Heart right ventricle (tissue), 16 donors: Measurements from ENCODE around the gene LNPK. TPM values are rescaled to one million over a fixed set of nuclear protein-coding genes. Genes with fewer than 3 reads are reported as not detected.
"Not testable (repeated sequence)": the region's sequence is repeated elsewhere in the genome, so short reads cannot be mapped to it uniquely, and the experiment has no call there.

Source experiments
- ATAC-seq, 8 donors: fragments of 200-7000 bp; cut with Tn5 transposase; one replicate each; pipeline ENCODE4 v1.9.1; 2020; ENCODE audit warnings: mild to moderate bottlenecking in 8 of 8, moderate library complexity in 8 of 8, moderate number of reproducible peaks in 1 of 8
- DNase-seq, 2 donors: peaks; one replicate each; pipeline ENCODE4 v3.0.0-alpha.2; 2020
- H3K27ac ChIP-seq, 10 donors: fragments of 200-600 bp; sonication (generic) in 2 of 10; one replicate each; pipeline versions ENCODE4 v1.5.0 to v1.8.0; 2020 to 2022; ENCODE audit warnings: mild to moderate bottlenecking in 3 of 10
- H3K27me3 ChIP-seq, 7 donors: fragments of 200-600 bp; one replicate each; pipeline ENCODE4 v1.8.0; 2021 to 2022; ENCODE audit warnings: mild to moderate bottlenecking in 2 of 7
- H3K36me3 ChIP-seq, 9 donors: fragments of 200-600 bp; sonication (generic) in 1 of 9; one replicate each; pipeline versions ENCODE4 v1.5.0 to v1.8.0; 2020 to 2022; ENCODE audit warnings: mild to moderate bottlenecking in 2 of 9
- H3K4me1 ChIP-seq, 9 donors: fragments of 200-600 bp; sonication (generic) in 1 of 9; one replicate each; pipeline versions ENCODE4 v1.5.0 to v1.8.0; 2020 to 2022; ENCODE audit warnings: mild to moderate bottlenecking in 4 of 9
- H3K4me3 ChIP-seq, 10 donors: fragments of 200-600 bp; sonication (generic) in 2 of 10; one replicate each; pipeline versions ENCODE4 v1.5.0 to v1.8.0; 2020 to 2022; ENCODE audit warnings: mild to moderate bottlenecking in 7 of 10, moderate library complexity in 2 of 10
- H3K9me3 ChIP-seq, 11 donors: fragments of 200-600 bp in 10 of 11; sonication (generic) in 2 of 11; one replicate each; pipeline versions ENCODE4 v1.5.0 to v1.8.0; 2013 to 2022; ENCODE audit warnings: mild to moderate bottlenecking in 2 of 11, control low read depth in 1 of 11, moderate library complexity in 1 of 11
- WGBS, 2 donors: extraction: QIAGEN DNeasy Blood & Tissue Kit; methylation state at CpG; one replicate each; pipeline ENCODE4 v1.1.7; 2013; ENCODE audit warnings: inconsistent platforms in 1 of 2; 5-methylcytosine and 5-hydroxymethylcytosine counted together
- intact Hi-C, 10 donors: fragments of 100-400 bp; cut with DNase I; formaldehyde crosslinking; loops; one replicate each; pipeline versions ENCODE4 v1.11.1 to v1.14.2; 2022
- polyA plus RNA-seq, 2 donors: library from polyadenylated mRNA; stranded (reverse); fragments of 200-250 nt; gene quantifications; one replicate each; pipeline ENCODE4 v1.2.3, GENCODE V29; 2013
- total RNA-seq, 10 donors: library from RNA; stranded (reverse); fragmentation: NEBNext Ultra II Directional in 3 of 10; extraction: Animal tissue kit (Norgen Biotek cat#: 25700) in 3 of 10; gene quantifications; one replicate each; pipeline versions ENCODE4 v1.2.1 to v1.2.4, GENCODE V29; 2021 to 2023
- TF ChIP-seq, protein P1 (sequence below), 9 donors: fragments of 200-600 bp; sonication (generic) in 2 of 9; IDR thresholded peaks; one replicate each; pipeline versions ENCODE4 v1.5.0 to v1.8.0; 2021 to 2022; ENCODE audit warnings: antibody characterized with exemption in 9 of 9, mild to moderate bottlenecking in 5 of 9, moderate library complexity in 1 of 9
- donor health status: Arrhythmogenic right ventricular cardiomyopathy.
- donor health status: ischemic (EF 13 %, LVEDD 7.1; RV severe dilation, severe dysfunction).
- donor health status: healthy with polysubstance abuse.
- donor health status: DM: no; HTN: yes; CAD: no.
- donor health status: DM: no; HTN: no; CAD: no.
- donor health status: ischemic (EF 25% LVEDD 6.9; RV normal size, moderate dysfunction).
- donor health status: ischemic (EF 25% LVEDD 5.7; RV mildly dilated, moderate dysfunction).
- donor health status: healthy.
- donor health status: DM: yes; HTN: yes; CAD: no.
- donor health status: Ischemic cardiomyopathy.
- donor health status: ischemic (EF 35%, LVEDD 5.7; RV mildly dilated, moderate dysfunction).
- donor health status: nonischemic (EF 11% LVEDD 7.7; RV severe dilation, severe dysfunction).
- donor health status: DM: yes; HTN: yes; CAD: no.
- donor health status: PGD.
- donor health status: ischemic (EF 29% LVEDD 5.4; RV normal size, mild dysfunction).
- donor health status: nonischemic (EF 23%, LVEDD 6.1; RV moderate dilation, normal function).

Gene LNPK
- total and polyA plus RNA-seq, 12 donors = 4.9 to 51.3 (median 32.5) TPM

DNA sequence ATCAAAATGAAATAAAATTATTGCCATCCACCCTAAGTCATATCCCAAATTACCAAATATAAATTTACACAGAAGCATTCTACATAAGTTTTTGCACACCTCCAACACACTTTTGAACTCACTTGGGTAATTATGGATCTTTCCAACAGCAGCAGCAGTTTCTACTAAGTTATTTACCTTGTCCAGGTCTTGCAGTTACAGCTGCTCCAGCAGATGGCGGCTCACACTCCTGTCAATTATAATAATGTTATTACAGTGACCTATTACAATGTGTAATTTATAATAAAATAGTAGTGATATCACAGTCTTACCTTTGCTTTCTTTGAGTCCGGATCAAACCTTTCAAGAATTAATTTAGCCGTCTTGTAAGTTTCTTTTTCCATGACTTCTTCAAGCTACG is 37.9 kb downstream of the LNPK start:
- Histone ChIP-seq H3K4me1 (no peaks in the 10 kb centered on the region), H3K27me3 (no peaks in the 10 kb centered on the region), H3K36me3 (peaks cover 0 to 63% (median 0%) of the 10 kb centered on the region in 9 donors), H3K27ac (no peak overlapping the region), H3K9me3 (peaks cover 0 to 14% (median 0%) of the 10 kb centered on the region in 11 donors), H3K4me3 (no peak overlapping the region)
- ATAC-seq = no peak
- 96% methylated on average over 4 of the region's 4 CpGs for WGBS, 2 donors
- intact Hi-C loops = no loop called here
- no peak for DNase-seq
- TF ChIP-seq, protein P1, sequence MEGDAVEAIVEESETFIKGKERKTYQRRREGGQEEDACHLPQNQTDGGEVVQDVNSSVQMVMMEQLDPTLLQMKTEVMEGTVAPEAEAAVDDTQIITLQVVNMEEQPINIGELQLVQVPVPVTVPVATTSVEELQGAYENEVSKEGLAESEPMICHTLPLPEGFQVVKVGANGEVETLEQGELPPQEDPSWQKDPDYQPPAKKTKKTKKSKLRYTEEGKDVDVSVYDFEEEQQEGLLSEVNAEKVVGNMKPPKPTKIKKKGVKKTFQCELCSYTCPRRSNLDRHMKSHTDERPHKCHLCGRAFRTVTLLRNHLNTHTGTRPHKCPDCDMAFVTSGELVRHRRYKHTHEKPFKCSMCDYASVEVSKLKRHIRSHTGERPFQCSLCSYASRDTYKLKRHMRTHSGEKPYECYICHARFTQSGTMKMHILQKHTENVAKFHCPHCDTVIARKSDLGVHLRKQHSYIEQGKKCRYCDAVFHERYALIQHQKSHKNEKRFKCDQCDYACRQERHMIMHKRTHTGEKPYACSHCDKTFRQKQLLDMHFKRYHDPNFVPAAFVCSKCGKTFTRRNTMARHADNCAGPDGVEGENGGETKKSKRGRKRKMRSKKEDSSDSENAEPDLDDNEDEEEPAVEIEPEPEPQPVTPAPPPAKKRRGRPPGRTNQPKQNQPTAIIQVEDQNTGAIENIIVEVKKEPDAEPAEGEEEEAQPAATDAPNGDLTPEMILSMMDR (IDR thresholded peaks at IDR 0.05) = peak in 3 of 9 donors; percentile 10 to 20 (median 11)

DNA sequence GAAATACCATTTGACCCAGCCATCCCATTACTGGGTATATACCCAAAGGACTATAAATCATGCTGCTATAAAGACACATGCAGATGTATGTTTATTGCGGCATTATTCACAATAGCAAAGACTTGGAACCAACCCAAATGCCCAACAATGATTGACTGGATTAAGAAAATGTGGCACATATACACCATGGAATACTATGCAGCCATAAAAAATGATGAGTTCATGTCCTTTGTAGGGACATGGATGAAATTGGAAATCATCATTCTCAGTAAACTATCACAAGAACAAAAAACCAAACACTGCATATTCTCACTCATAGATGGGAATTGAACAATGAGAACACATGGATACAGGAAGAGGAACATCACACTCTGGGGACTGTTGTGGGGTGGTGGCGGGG is 38.9 kb downstream of the LNPK start:
- H3K4me1 ChIP-seq, H3K27me3 ChIP-seq, H3K4me3 ChIP-seq, H3K27ac ChIP-seq, intact Hi-C loops, ATAC-seq, DNase-seq: not testable (repeated sequence)
- peaks cover 0 to 65% (median 0%) of the 10 kb centered on the region in 9 donors for H3K36me3 ChIP-seq
- WGBS, 2 donors = 98 to 100% methylated on average over 2 of the region's 2 CpGs
- H3K9me3 ChIP-seq = peaks cover 0 to 14% (median 0%) of the 10 kb centered on the region in 11 donors

DNA sequence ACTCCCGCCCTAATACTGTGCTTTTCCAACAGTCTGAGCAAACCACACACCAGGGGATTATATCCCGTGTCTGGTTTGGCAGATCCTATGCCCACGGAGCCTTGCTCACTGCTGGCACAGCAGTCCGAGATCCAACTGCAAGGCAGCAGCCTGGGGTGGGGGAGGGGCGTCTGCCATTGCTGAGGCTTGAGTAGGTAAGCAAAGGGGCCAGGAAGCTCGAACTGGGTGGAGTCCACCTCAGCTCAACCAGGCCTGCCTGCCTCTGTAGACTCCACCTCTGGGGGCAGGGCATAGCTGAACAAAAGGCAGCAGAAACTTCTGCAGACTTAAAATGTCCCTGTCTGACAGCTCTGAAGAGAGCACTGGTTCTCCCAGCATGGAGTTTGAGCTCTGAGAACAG is 44.2 kb downstream of the LNPK start:
- WGBS, 2 donors = 95% methylated on average over 6 of the region's 6 CpGs
- no peak for ATAC-seq
- H3K9me3 ChIP-seq = peaks cover 0 to 14% (median 0%) of the 10 kb centered on the region in 11 donors
- no peak overlapping the region for H3K27ac ChIP-seq
- H3K27me3 ChIP-seq = no peaks in the 10 kb centered on the region
- intact Hi-C loops = no loop called here
- TF ChIP-seq, protein P1 (IDR thresholded peaks at IDR 0.05) = no peak
- no peaks in the 10 kb centered on the region for H3K4me1 ChIP-seq
- no peak for DNase-seq
- H3K4me3 ChIP-seq = no peak overlapping the region
- peaks cover 0 to 58% (median 0%) of the 10 kb centered on the region in 9 donors for H3K36me3 ChIP-seq

DNA sequence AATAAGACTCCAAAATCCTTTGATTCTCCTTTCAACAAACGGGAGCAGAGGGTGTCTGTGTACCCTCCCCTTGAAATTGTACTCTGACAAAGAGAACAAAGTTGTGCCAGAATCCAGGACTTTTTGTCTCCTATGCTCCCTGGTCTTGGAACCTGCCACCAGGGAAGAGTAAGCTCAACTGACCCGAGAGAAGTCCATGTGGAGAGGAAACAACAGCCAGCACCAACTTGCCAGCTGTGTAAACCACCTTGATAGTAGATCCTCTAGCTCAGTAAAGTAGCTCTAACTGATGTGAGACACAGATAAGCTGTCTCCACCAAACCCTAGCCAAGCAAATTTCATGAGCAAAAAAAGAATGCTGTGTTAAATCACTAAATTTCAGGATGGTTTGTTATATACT is 46.9 kb downstream of the LNPK start:
- Histone ChIP-seq H3K27ac (no peak overlapping the region), H3K27me3 (no peaks in the 10 kb centered on the region), H3K4me3 (no peak overlapping the region), H3K9me3 (no peaks in the 10 kb centered on the region), H3K36me3 (peaks cover 0 to 48% (median 0%) of the 10 kb centered on the region in 9 donors), H3K4me1 (no peaks in the 10 kb centered on the region)
- no peak for ATAC-seq
- intact Hi-C loops = no loop called here
- WGBS, 2 donors = 45 to 61% methylated on average over 2 of the region's 2 CpGs
- no peak for DNase-seq
- TF ChIP-seq, protein P1 (IDR thresholded peaks at IDR 0.05) = no peak

DNA sequence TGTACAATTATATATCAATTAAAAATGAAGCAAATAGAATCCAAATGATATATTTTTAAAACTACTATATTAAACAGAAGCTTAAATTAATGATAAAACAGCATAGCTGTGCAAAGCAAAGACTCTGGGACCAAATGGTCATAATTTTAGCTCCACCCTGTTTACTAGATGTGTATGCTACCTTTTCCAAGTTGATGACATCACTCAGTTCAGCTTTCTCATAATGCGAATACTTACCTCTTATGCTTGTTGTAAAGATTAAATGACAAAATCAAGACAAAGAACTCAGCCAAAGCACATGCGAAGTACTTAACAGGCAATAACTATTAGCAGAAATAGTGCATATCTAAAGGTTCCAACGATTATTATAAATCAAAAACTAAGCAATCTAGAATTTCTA is 51.6 kb downstream of the LNPK start:
- no peak for DNase-seq
- TF ChIP-seq, protein P1 (IDR thresholded peaks at IDR 0.05) = no peak
- H3K27ac ChIP-seq = no peak overlapping the region
- ATAC-seq = no peak
- H3K27me3 ChIP-seq = no peaks in the 10 kb centered on the region
- intact Hi-C loops = no loop called here
- no peak overlapping the region for H3K4me3 ChIP-seq
- H3K4me1 ChIP-seq = no peaks in the 10 kb centered on the region
- peaks cover 0 to 40% (median 0%) of the 10 kb centered on the region in 9 donors for H3K36me3 ChIP-seq
- H3K9me3 ChIP-seq = no peaks in the 10 kb centered on the region
- whole genome bisulfite sequencing, 2 donors = 96 to 97% methylated on average over 3 of the region's 3 CpGs
